Trophoblast cell (in vitro differentiated cells and primary cell): ENCODE data around the gene COL4A6.

Experiments
- DNase-seq, 2 donors: peaks; one replicate each; pipeline ENCODE4 v3.0.0-alpha.2; 2016
- H2AFZ ChIP-seq: 2 replicates; pipeline ENCODE4 v1.6.1; 2013; ENCODE audit warnings: low read length, moderate library complexity, mild to moderate bottlenecking; ENCODE audit not compliant: insufficient read depth, poor library complexity
- H2AK5ac ChIP-seq: 2 replicates; pipeline ENCODE4 v1.6.1; 2013; ENCODE audit warnings: mild to moderate bottlenecking, low read length
- H2BK120ac ChIP-seq: 2 replicates; pipeline ENCODE4 v1.6.1; 2013; ENCODE audit warnings: low read length, mild to moderate bottlenecking, moderate library complexity; ENCODE audit not compliant: insufficient read depth, poor library complexity
- H2BK12ac ChIP-seq: 2 replicates; pipeline ENCODE4 v1.6.1; 2013; ENCODE audit warnings: mild to moderate bottlenecking, low read length, moderate library complexity
- H2BK5ac ChIP-seq: 2 replicates; pipeline ENCODE4 v1.6.1; 2013; ENCODE audit warnings: low read length, low read depth, moderate library complexity, mild to moderate bottlenecking; ENCODE audit not compliant: poor library complexity
- H3K14ac ChIP-seq: 2 replicates; pipeline ENCODE4 v1.6.1; 2013; ENCODE audit warnings: mild to moderate bottlenecking, low read length
- H3K18ac ChIP-seq: 2 replicates; pipeline ENCODE4 v1.6.1; 2013; ENCODE audit warnings: mild to moderate bottlenecking, low read length
- H3K23ac ChIP-seq: 2 replicates; pipeline ENCODE4 v1.6.1; 2013; ENCODE audit warnings: low read length
- H3K27ac ChIP-seq: 2 replicates; pipeline ENCODE4 v1.5.1; 2013; ENCODE audit warnings: low read depth, mild to moderate bottlenecking, inconsistent platforms, low read length, moderate library complexity
- H3K27me3 ChIP-seq: 2 replicates; pipeline ENCODE4 v1.6.1; 2013; ENCODE audit warnings: inconsistent platforms, mild to moderate bottlenecking, low read length, moderate library complexity; ENCODE audit not compliant: insufficient read depth
- H3K36me3 ChIP-seq, 2 experiments: 1 replicate in 1 of 2; 2 replicates in 1 of 2; pipeline ENCODE4 v1.6.1; 2013; ENCODE audit warnings: low read length in 2 of 2, mild to moderate bottlenecking in 2 of 2, moderate library complexity in 1 of 2; ENCODE audit not compliant: insufficient read depth in 2 of 2, control insufficient read depth in 1 of 2
- H3K4ac ChIP-seq: 2 replicates; pipeline ENCODE4 v1.6.1; 2013; ENCODE audit warnings: low read depth, mild to moderate bottlenecking, low read length, moderate library complexity
- H3K4me1 ChIP-seq, 2 experiments: 1 replicate in 1 of 2; 2 replicates in 1 of 2; pipeline ENCODE4 v1.6.1; 2013; ENCODE audit warnings: low read length in 2 of 2, mild to moderate bottlenecking in 2 of 2, moderate library complexity in 1 of 2; ENCODE audit not compliant: insufficient read depth in 2 of 2, control insufficient read depth in 1 of 2
- H3K4me2 ChIP-seq: 2 replicates; pipeline ENCODE4 v1.6.1; 2013; ENCODE audit warnings: inconsistent platforms, mild to moderate bottlenecking, low read length, moderate library complexity
- H3K4me3 ChIP-seq: 2 replicates; pipeline ENCODE4 v1.5.1; 2013; ENCODE audit warnings: mild to moderate bottlenecking, low read depth, low read length, inconsistent platforms
- H3K79me1 ChIP-seq: one replicate; pipeline ENCODE4 v1.6.1; 2013; ENCODE audit warnings: low read length
- H3K79me2 ChIP-seq: 2 replicates; pipeline ENCODE4 v1.6.1; 2013; ENCODE audit warnings: low read length, mild to moderate bottlenecking; ENCODE audit not compliant: control insufficient read depth, insufficient read depth, poor library complexity
- H3K9ac ChIP-seq: 2 replicates; pipeline ENCODE4 v1.6.1; 2013; ENCODE audit warnings: mild to moderate bottlenecking, low read length
- H3K9me3 ChIP-seq: 2 replicates; pipeline ENCODE4 v1.6.1; 2013; ENCODE audit warnings: low read depth, mild to moderate bottlenecking, control low read depth, inconsistent platforms, low read length; ENCODE audit not compliant: insufficient read depth
- H4K12ac ChIP-seq: 2 replicates; pipeline ENCODE4 v1.6.1; 2013; ENCODE audit warnings: low read depth, mild to moderate bottlenecking, low read length, moderate library complexity
- H4K8ac ChIP-seq: 2 replicates; pipeline ENCODE4 v1.6.1; 2013; ENCODE audit warnings: low read depth, mild to moderate bottlenecking, low read length, moderate library complexity
- H4K91ac ChIP-seq: one replicate; pipeline ENCODE4 v1.6.1; 2013; ENCODE audit warnings: low read depth, mild to moderate bottlenecking, low read length, moderate library complexity
- WGBS: extraction: QIAGEN DNeasy Blood & Tissue Kit; methylation state at CpG from one replicate; pipeline ENCODE4 v1.1.7; 2013; ENCODE audit warnings: missing lambda C conversion rate; ENCODE audit not compliant: insufficient read length, insufficient coverage; ENCODE audit errors: extremely low coverage; 5-methylcytosine and 5-hydroxymethylcytosine counted together

COL4A6 gene

DNA sequence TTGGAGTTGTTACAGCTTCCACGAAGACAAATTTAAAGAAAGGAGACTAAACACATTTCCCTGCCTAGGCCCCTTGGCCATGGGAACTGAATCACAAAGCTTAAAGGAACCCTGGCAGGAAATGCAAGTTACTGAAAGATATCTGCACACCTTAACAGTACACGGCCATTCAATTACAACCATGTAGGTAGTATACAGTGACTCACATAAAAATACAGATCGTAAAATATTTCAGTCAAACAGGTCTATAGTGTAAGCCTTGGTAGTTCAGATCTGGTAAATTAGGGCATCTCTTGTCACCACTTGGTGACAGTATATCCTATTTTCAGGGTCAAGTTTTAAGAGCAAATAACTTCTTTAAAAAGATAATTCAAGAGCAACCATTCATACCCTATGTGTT is 234.7 kb downstream of the COL4A6 start:
- Histone ChIP-seq H2BK120ac (no peak overlapping the region), H3K36me3 (no peaks in the 10 kb centered on the region), H2BK5ac (no peak overlapping the region), H2AK5ac (no peak overlapping the region), H3K14ac (no peak overlapping the region), H2BK12ac (no peak overlapping the region), H3K4me1 (no peaks in the 10 kb centered on the region), H3K23ac (no peak overlapping the region), H3K79me1 (peaks cover under 1% of the 10 kb centered on the region), H4K91ac (no peak overlapping the region), H3K27ac (no peak overlapping the region), H3K4me3 (no peak overlapping the region), H4K12ac (no peak overlapping the region), H3K4ac (no peak overlapping the region), H3K4me2 (no peak overlapping the region), H3K79me2 (no peaks in the 10 kb centered on the region), H3K9me3 (no peaks in the 10 kb centered on the region), H3K18ac (no peak overlapping the region), H3K9ac (no peak overlapping the region), H4K8ac (no peak overlapping the region), H2AFZ (no peak overlapping the region), H3K27me3 (no peaks in the 10 kb centered on the region)
- no peak for DNase-seq
- WGBS, result no CpG with 5 or more reads among the region's 3 CpGs

GRCh38 chrX:108199691-108200090 is 238.5 kb downstream of the COL4A6 start:
- WGBS, result no CpG with 5 or more reads among the region's 4 CpGs

DNA sequence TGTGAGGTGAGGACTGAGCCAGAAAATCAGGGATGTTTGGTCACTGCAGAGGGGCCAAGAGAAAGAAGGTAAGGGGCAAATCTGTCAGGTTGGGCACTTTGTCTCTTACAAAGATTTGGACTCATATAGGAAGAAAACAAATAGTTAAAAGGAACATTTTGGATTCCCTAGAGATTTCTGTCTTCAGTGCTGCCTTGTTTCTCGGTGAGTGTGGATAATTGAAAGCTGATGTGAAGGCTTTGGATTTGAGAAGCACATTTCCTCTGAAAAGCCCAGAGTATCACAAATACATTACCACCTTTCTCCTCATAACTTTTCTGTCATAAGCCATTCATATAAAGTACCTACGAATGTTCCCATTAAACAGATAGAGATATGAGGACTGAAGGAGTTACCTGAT is 239.2 kb downstream of the COL4A6 start:
- Histone ChIP-seq H4K91ac (no peak overlapping the region), H2BK12ac (no peak overlapping the region), H3K9ac (no peak overlapping the region), H3K4me1 (no peaks in the 10 kb centered on the region), H3K14ac (no peak overlapping the region), H3K79me1 (no peaks in the 10 kb centered on the region), H3K18ac (no peak overlapping the region), H4K12ac (no peak overlapping the region), H3K27ac (no peak overlapping the region), H3K27me3 (no peaks in the 10 kb centered on the region), H3K36me3 (no peaks in the 10 kb centered on the region), H3K79me2 (no peaks in the 10 kb centered on the region), H2BK120ac (no peak overlapping the region), H4K8ac (no peak overlapping the region), H3K23ac (no peak overlapping the region), H3K4me2 (no peak overlapping the region), H3K4me3 (no peak overlapping the region), H3K9me3 (no peaks in the 10 kb centered on the region), H2BK5ac (no peak overlapping the region), H2AK5ac (no peak overlapping the region), H3K4ac (no peak overlapping the region), H2AFZ (no peak overlapping the region)
- no peak for DNase-seq
- WGBS, result no CpG with 5 or more reads among the region's 2 CpGs

More at GRCh38 chrX:108199691-108200090, 238.5 kb downstream of the COL4A6 start:
- H3K14ac ChIP-seq, result no peak overlapping the region
- H3K23ac ChIP-seq, result no peak overlapping the region
- no peaks in the 10 kb centered on the region for H3K79me2 ChIP-seq
- no peak overlapping the region for H4K91ac ChIP-seq
- H3K27ac ChIP-seq, result no peak overlapping the region
- H3K36me3 ChIP-seq, result no peaks in the 10 kb centered on the region
- no peak overlapping the region for H2AK5ac ChIP-seq
- H3K4me2 ChIP-seq, result no peak overlapping the region
- no peaks in the 10 kb centered on the region for H3K27me3 ChIP-seq
- H2BK12ac ChIP-seq, result no peak overlapping the region
- H4K12ac ChIP-seq, result no peak overlapping the region
- H3K9ac ChIP-seq, result no peak overlapping the region
- H2BK5ac ChIP-seq, result no peak overlapping the region
- no peaks in the 10 kb centered on the region for H3K79me1 ChIP-seq
- no peak overlapping the region for H3K4ac ChIP-seq
- no peak overlapping the region for H2BK120ac ChIP-seq
- no peak overlapping the region for H3K4me3 ChIP-seq
- no peak overlapping the region for H3K18ac ChIP-seq
- H3K4me1 ChIP-seq, result no peaks in the 10 kb centered on the region
- H4K8ac ChIP-seq, result no peak overlapping the region
- H2AFZ ChIP-seq, result no peak overlapping the region
- no peaks in the 10 kb centered on the region for H3K9me3 ChIP-seq
- peak in 1 of 2 donors; percentile 47 for DNase-seq

DNA sequence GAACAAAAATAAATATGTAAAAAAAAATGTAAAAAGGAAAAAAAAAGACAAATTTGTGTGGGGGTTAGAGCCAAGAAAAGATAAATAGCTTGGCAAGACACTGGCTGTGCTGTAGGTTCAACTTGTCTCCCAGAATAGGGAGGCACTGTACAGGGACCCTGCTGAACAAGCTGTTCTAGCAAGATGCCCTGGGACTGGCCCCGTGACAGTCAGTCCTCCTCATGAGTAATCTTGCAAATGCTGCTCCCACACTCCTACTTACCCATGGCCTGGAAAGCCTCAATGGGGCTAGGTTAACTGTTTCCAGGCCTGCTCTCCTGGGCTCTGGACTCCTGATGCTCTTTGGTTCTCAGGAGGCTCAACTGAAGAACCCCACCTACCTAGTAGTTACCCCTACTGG is 239.8 kb downstream of the COL4A6 start:
- Histone ChIP-seq H3K4me3 (no peak overlapping the region), H3K9ac (no peak overlapping the region)
- WGBS, result no CpG with 5 or more reads among the region's 1 CpG

More for the DNA sequence above, 239.8 kb downstream of the COL4A6 start:
- H3K23ac ChIP-seq, result no peak overlapping the region
- H2BK120ac ChIP-seq, result no peak overlapping the region
- no peak overlapping the region for H3K4ac ChIP-seq
- H3K36me3 ChIP-seq, result no peaks in the 10 kb centered on the region
- H3K14ac ChIP-seq, result no peak overlapping the region
- DNase-seq, result no peak
- no peaks in the 10 kb centered on the region for H3K4me1 ChIP-seq
- no peaks in the 10 kb centered on the region for H3K27me3 ChIP-seq
- H3K4me2 ChIP-seq, result no peak overlapping the region
- H3K27ac ChIP-seq, result no peak overlapping the region
- no peak overlapping the region for H2BK5ac ChIP-seq
- no peaks in the 10 kb centered on the region for H3K79me2 ChIP-seq
- H4K8ac ChIP-seq, result no peak overlapping the region
- no peak overlapping the region for H4K12ac ChIP-seq
- H3K79me1 ChIP-seq, result no peaks in the 10 kb centered on the region
- no peak overlapping the region for H2AFZ ChIP-seq
- no peak overlapping the region for H2AK5ac ChIP-seq
- no peak overlapping the region for H4K91ac ChIP-seq
- no peak overlapping the region for H3K18ac ChIP-seq
- H3K9me3 ChIP-seq, result no peaks in the 10 kb centered on the region
- H2BK12ac ChIP-seq, result no peak overlapping the region
